Measurements from ENCODE around the gene FFAR3. TPM values are rescaled to one million over a fixed set of nuclear protein-coding genes. Genes with fewer than 3 reads are reported as not detected.

The FFAR3 gene
- total RNA-seq = not detected in 2 replicates

GRCh38 chr19:35357867-35358573 is at the start of gene FFAR3:
Gene FFAR3 (plus strand): TSS chr19:35358460. CDS start chr19:35358891, 431 bp downstream.

GRCh38 chr19:35328851-35329285 is 29.4 kb upstream of the FFAR3 start, which contains the start of gene CD22:
Gene CD22 (plus strand): TSS chr19:35329187. CDS start chr19:35332041, 2,854 bp downstream.

GRCh38 chr19:35347171-35347929 is 10.9 kb upstream of the FFAR3 start, which contains the start of gene FFAR1:
Gene FFAR1 (plus strand): TSS chr19:35347902. CDS start chr19:35351552, 3,650 bp downstream.

GRCh38 chr19:35370722-35371121 is 12.5 kb downstream of the FFAR3 start, which contains the start of gene GPR42:
Gene GPR42 (plus strand): TSS chr19:35371068. CDS start chr19:35371360, 292 bp downstream.

Other genes with a start within 250 kb of the FFAR3 start
- not detected in 2 replicates for gene FXYD3, start 242.6 kb upstream of the FFAR3 start, total RNA-seq
- 0.09 TPM in 1 of 2 replicates, not detected in the other for gene LGI4, start 223.4 kb upstream of the FFAR3 start, total RNA-seq
- not detected in 2 replicates for gene FXYD1, start 219.6 kb upstream of the FFAR3 start, total RNA-seq
- not detected in 2 replicates for gene FXYD7, start 215.2 kb upstream of the FFAR3 start, total RNA-seq
- 25.6 and 28.0 TPM in 2 replicates for gene FXYD5, start 203.7 kb upstream of the FFAR3 start, total RNA-seq
- gene FAM187B, start 129.7 kb upstream of the FFAR3 start, total RNA-seq = not detected in 2 replicates
- 0.19 and 0.27 TPM in 2 replicates for gene LSR, start 109.5 kb upstream of the FFAR3 start, total RNA-seq
- gene USF2, start 89.5 kb upstream of the FFAR3 start, total RNA-seq = 39.9 and 49.2 TPM in 2 replicates
- gene HAMP, start 75.9 kb upstream of the FFAR3 start, total RNA-seq = under 0.01 and 0.09 TPM in 2 replicates
- not detected in 2 replicates for gene MAG, start 66.3 kb upstream of the FFAR3 start, total RNA-seq
- not detected in 2 replicates for gene CD22, start 29.3 kb upstream of the FFAR3 start, total RNA-seq
- gene FFAR1, start 10.6 kb upstream of the FFAR3 start, total RNA-seq = not detected in 2 replicates
- gene GPR42, start 12.6 kb downstream of the FFAR3 start, total RNA-seq = not detected in 2 replicates
- gene FFAR2, start 89.8 kb downstream of the FFAR3 start, total RNA-seq = not detected in 2 replicates
- not detected in 2 replicates for gene KRTDAP, start 132.0 kb downstream of the FFAR3 start, total RNA-seq
- gene DMKN, start 155.2 kb downstream of the FFAR3 start, total RNA-seq = not detected in 2 replicates
- gene SBSN, start 169.9 kb downstream of the FFAR3 start, total RNA-seq = 0.09 TPM in 1 of 2 replicates, not detected in the other
- gene GAPDHS, start 175.0 kb downstream of the FFAR3 start, total RNA-seq = not detected in 2 replicates
- gene TMEM147, start 187.2 kb downstream of the FFAR3 start, total RNA-seq = 72.9 and 73.4 TPM in 2 replicates
- gene ATP4A, start 205.2 kb downstream of the FFAR3 start, total RNA-seq = not detected in 2 replicates
- gene PMIS2, start 227.7 kb downstream of the FFAR3 start, total RNA-seq = not detected in 2 replicates